GM23248 (cell line): ENCODE results near the gene GOLGA3. TPM values are rescaled to one million over a fixed set of nuclear protein-coding genes. Genes with fewer than 3 reads are reported as not detected.

Experiments
- DNase-seq: peaks from one replicate; pipeline ENCODE4 v3.0.0-alpha.2; 2015
- H2AFZ ChIP-seq: fragments of 200-600 bp; sonication (generic); 2 replicates; pipeline ENCODE4 v1.6.1; 2016; ENCODE audit warnings: antibody characterized with exemption
- H3F3A ChIP-seq: fragments of 200-600 bp; sonication (generic); 2 replicates; pipeline ENCODE4 v1.6.1; 2016; ENCODE audit warnings: mild to moderate bottlenecking, antibody characterized with exemption, mixed run types; ENCODE audit not compliant: insufficient read depth
- H3K27ac ChIP-seq: fragments of 200-600 bp; sonication (generic); 2 replicates; pipeline ENCODE4 v1.5.1; 2016; ENCODE audit warnings: mild to moderate bottlenecking
- H3K27me3 ChIP-seq: fragments of 200-600 bp; sonication (generic); replicated peaks from 2 replicates; pipeline ENCODE4 v1.6.1; 2016; ENCODE audit warnings: mild to moderate bottlenecking; ENCODE audit not compliant: insufficient read depth
- H3K36me3 ChIP-seq: fragments of 200-600 bp; sonication (generic); 2 replicates; pipeline ENCODE4 v1.6.1; 2016; ENCODE audit warnings: low read depth, mild to moderate bottlenecking
- H3K4me1 ChIP-seq: fragments of 200-600 bp; sonication (generic); 2 replicates; pipeline ENCODE4 v1.6.1; 2016; ENCODE audit warnings: mild to moderate bottlenecking; ENCODE audit not compliant: insufficient read depth
- H3K4me2 ChIP-seq: fragments of 200-600 bp; sonication (generic); one replicate; pipeline ENCODE4 v1.6.1; 2016; ENCODE audit warnings: mild to moderate bottlenecking; ENCODE audit not compliant: unreplicated experiment
- H3K4me3 ChIP-seq: fragments of 200-600 bp; sonication (generic); 2 replicates; pipeline ENCODE4 v1.5.1; 2016; ENCODE audit warnings: mild to moderate bottlenecking
- H3K79me2 ChIP-seq: fragments of 200-600 bp; sonication (generic); 2 replicates; pipeline ENCODE4 v1.6.1; 2016; ENCODE audit warnings: mild to moderate bottlenecking; ENCODE audit not compliant: insufficient read depth
- H3K9ac ChIP-seq: fragments of 200-600 bp; sonication (generic); 2 replicates; pipeline ENCODE4 v1.6.1; 2016; ENCODE audit warnings: mild to moderate bottlenecking
- H3K9me2 ChIP-seq: fragments of 200-600 bp; sonication (generic); 2 replicates; pipeline ENCODE4 v1.6.1; 2016; ENCODE audit warnings: mixed run types, mild to moderate bottlenecking, moderate library complexity; ENCODE audit not compliant: insufficient read depth
- H3K9me3 ChIP-seq: fragments of 200-600 bp; sonication (generic); one replicate; pipeline ENCODE4 v1.6.1; 2017; ENCODE audit warnings: low read depth
- H4K20me1 ChIP-seq: fragments of 200-600 bp; sonication (generic); 2 replicates; pipeline ENCODE4 v1.6.0; 2016; ENCODE audit not compliant: insufficient read depth
- EZH2 ChIP-seq: fragments of 200-600 bp; sonication (generic); IDR thresholded peaks from 2 replicates; pipeline ENCODE4 v1.6.1; 2018; ENCODE audit warnings: antibody characterized with exemption, mild to moderate bottlenecking; ENCODE audit not compliant: insufficient read depth, poor library complexity, severe bottlenecking
- EZH2phosphoT487 ChIP-seq: fragments of 200-600 bp; sonication (generic); IDR thresholded peaks from 2 replicates; pipeline ENCODE4 v1.6.1; 2018; ENCODE audit warnings: antibody characterized with exemption, moderate library complexity, mild to moderate bottlenecking, low read depth; ENCODE audit not compliant: insufficient read depth
- WGBS, 2 experiments: methylation state at CpG; one replicate each; pipeline ENCODE4 v1.1.6; 2015 to 2017; ENCODE audit warnings: low lambda C conversion rate in 2 of 2, low coverage in 1 of 2; ENCODE audit errors: missing lambda C conversion rate in 2 of 2; 5-methylcytosine and 5-hydroxymethylcytosine counted together
- in situ Hi-C: fragments of 300-500 bp; cut with MboI; formaldehyde crosslinking; loops from 2 replicates; pipeline ENCODE4 v1.15.0; 2020
- polyA plus RNA-seq: library from polyadenylated mRNA; unstranded; fragments of >200 nt; fragmentation: Nextera tagmentation; extraction: Ambion mirVana; gene quantifications from 2 replicates; pipeline ENCODE4 v1.2.1, GENCODE V29; 2016
- total RNA-seq: library from RNA; depleted of rRNA; stranded (reverse); fragments of >200 nt; shearing (Covaris generic); gene quantifications from 2 replicates; pipeline ENCODE4 v1.2.3, GENCODE V29; 2014

The GOLGA3 gene
- total and polyA plus RNA-seq, 2 experiments from 2014 or later, result 38.1 to 118 TPM

DNA sequence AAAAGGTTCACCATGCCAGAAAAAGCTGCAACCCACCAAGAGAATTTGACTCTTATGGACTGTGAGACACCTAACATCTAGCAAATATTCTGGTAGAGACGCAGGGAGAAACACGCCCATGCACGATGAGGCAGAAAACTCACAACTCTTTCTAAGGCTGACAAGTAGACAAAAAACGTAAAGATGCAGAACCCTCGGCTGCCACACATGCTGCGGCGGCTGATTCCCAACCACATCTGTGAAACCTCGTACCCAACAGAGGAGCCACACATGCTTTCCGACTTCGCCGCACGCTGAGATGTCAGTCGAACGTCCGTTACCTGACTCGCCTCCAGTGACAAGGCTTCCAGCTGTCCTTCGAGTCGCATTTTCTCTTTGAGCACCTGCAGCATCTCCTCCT is 21.8 kb downstream of the GOLGA3 start:
- Histone ChIP-seq H3K9ac (no peak overlapping the region), H3K27ac (no peak overlapping the region), H3K4me2 (no peak overlapping the region), H3K4me1 (peaks cover 9% of the 10 kb centered on the region; the same call in 1 of the 2 replicates), H3K79me2 (peaks cover 81% of the 10 kb centered on the region), H3K36me3 (peaks cover 44% of the 10 kb centered on the region; the same call in 1 of the 2 replicates), H2AFZ (no peak overlapping the region), H3K9me3 (no peaks in the 10 kb centered on the region), H3F3A (peaks cover 33% of the 10 kb centered on the region), H3K9me2 (no peaks in the 10 kb centered on the region), H4K20me1 (peaks cover 4% of the 10 kb centered on the region; the same call in 1 of the 2 replicates), H3K4me3 (no peak overlapping the region), H3K27me3 (no peaks in the 10 kb centered on the region)
- in situ Hi-C loops, result no loop called here
- peak; percentile 15 for DNase-seq
- WGBS, 2 experiments, result 84 to 87% methylated on average over 18 of the region's 18 CpGs
- TF ChIP-seq EZH2phosphoT487 (no peak), EZH2 (no peak)

DNA sequence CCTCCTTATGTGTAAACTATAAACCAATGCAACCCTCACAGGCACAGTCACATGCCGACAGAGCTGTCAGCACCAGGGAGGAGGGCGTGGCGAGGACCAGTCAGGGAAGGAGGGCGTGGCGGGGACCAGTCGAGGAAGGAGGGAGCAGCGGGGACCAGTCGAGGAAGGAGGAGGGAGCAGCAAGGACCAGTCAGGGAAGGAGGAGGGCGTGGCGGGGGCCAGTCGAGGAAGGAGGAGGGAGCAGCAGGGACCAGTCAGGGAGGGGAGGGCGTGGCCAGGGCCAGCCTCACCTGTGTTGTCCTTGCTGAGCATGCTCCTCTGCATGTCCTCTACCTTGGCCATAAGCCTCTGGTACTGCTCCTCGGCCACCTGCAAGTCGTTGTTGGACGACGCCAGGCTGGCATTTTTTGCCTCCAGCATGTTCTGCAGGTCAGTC is 24.2 kb downstream of the GOLGA3 start:
- TF ChIP-seq EZH2 (no peak), EZH2phosphoT487 (no peak)
- H3K27ac ChIP-seq, result peak overlapping the region; percentile 55
- peaks cover 24% of the 10 kb centered on the region for H3F3A ChIP-seq
- H3K4me1 ChIP-seq, result peaks cover 9% of the 10 kb centered on the region; the same call in 1 of the 2 replicates
- 57 to 65% methylated on average over 8 to 16 of the region's 16 CpGs for WGBS, 2 experiments
- in situ Hi-C loops, result no loop called here
- H3K9me3 ChIP-seq, result no peaks in the 10 kb centered on the region
- no peaks in the 10 kb centered on the region for H3K9me2 ChIP-seq
- H3K79me2 ChIP-seq, result peaks cover 90% of the 10 kb centered on the region
- H3K27me3 ChIP-seq, result no peaks in the 10 kb centered on the region
- H3K4me2 ChIP-seq, result no peak overlapping the region
- peak overlapping the region; percentile 39; the same call in 1 of the 2 replicates for H3K9ac ChIP-seq
- peaks cover 4% of the 10 kb centered on the region; the same call in 1 of the 2 replicates for H4K20me1 ChIP-seq
- H2AFZ ChIP-seq, result no peak overlapping the region
- peak; percentile 36 for DNase-seq
- H3K36me3 ChIP-seq, result peaks cover 57% of the 10 kb centered on the region
- H3K4me3 ChIP-seq, result no peak overlapping the region

DNA sequence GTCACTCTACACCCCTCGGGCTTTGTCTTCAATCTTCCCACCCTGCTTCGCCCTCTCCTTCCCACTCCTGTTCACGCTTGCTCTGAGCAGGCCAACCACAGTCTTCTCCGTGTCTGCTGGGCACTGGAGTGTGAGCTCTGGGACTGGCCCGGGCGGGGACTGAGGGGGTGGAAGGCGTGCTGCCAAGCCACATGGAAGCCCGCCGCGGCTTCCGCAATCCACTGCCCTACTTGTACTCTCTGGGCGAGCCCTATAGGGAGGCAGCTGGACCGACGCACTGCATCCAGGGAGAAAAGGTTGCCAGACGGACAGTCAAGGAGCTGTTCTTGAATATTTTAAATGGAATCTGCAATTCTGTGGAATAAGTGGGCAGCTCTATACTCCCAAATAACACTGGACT is 24.8 kb downstream of the GOLGA3 start:
- in situ Hi-C loops, result no loop called here
- DNase-seq, result peak; percentile 88
- H3K4me1 ChIP-seq, result peaks cover 9% of the 10 kb centered on the region; the same call in 1 of the 2 replicates
- no peak overlapping the region for H3K4me3 ChIP-seq
- no peaks in the 10 kb centered on the region for H3K9me3 ChIP-seq
- peaks cover 61% of the 10 kb centered on the region for H3K36me3 ChIP-seq
- no peak overlapping the region for H3K4me2 ChIP-seq
- peaks cover 24% of the 10 kb centered on the region for H3F3A ChIP-seq
- H4K20me1 ChIP-seq, result peaks cover 4% of the 10 kb centered on the region; the same call in 1 of the 2 replicates
- H2AFZ ChIP-seq, result no peak overlapping the region
- H3K27ac ChIP-seq, result peak overlapping the region; percentile 55
- no peak for TF ChIP-seq EZH2phosphoT487
- no peak for TF ChIP-seq EZH2
- H3K27me3 ChIP-seq, result no peaks in the 10 kb centered on the region
- H3K9ac ChIP-seq, result peak overlapping the region; percentile 43; the same call in 1 of the 2 replicates
- H3K79me2 ChIP-seq, result peaks cover 92% of the 10 kb centered on the region
- no peaks in the 10 kb centered on the region for H3K9me2 ChIP-seq
- whole genome bisulfite sequencing, 2 experiments, result 38 to 39% methylated on average over 15 of the region's 15 CpGs

DNA sequence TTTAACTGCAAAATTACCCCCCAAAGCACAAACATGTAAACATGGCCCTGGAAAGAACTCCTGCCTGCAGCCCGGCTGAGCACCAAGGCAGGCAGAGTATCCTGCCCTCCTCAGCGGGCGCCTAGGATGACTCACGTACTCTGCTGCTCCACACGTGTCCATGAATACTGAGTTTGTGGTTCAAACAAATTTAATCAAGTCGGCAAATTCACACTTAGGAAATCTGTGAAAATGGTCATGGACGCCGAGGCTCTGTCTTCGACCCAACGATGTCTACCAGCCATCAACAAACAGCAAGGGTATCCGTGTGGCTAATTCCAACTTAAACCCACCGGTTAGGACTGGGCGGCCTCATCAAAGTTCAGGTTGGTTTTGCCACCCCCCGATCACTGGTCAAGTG is 25.5 kb downstream of the GOLGA3 start:
- TF ChIP-seq EZH2, result no peak
- TF ChIP-seq EZH2phosphoT487, result no peak
- Histone ChIP-seq H3K36me3 (peaks cover 58% of the 10 kb centered on the region), H4K20me1 (peaks cover 4% of the 10 kb centered on the region; the same call in 1 of the 2 replicates)

More for the DNA sequence above, 25.5 kb downstream of the GOLGA3 start:
- no peaks in the 10 kb centered on the region for H3K9me2 ChIP-seq
- no peaks in the 10 kb centered on the region for H3K27me3 ChIP-seq
- peaks cover 89% of the 10 kb centered on the region for H3K79me2 ChIP-seq
- no peak overlapping the region for H3K4me3 ChIP-seq
- peaks cover 24% of the 10 kb centered on the region for H3F3A ChIP-seq
- no peak overlapping the region for H3K4me2 ChIP-seq
- no peaks in the 10 kb centered on the region for H3K9me3 ChIP-seq
- DNase-seq, result no peak
- in situ Hi-C loops, result no loop called here
- 96 to 97% methylated on average over 14 of the region's 14 CpGs for WGBS, 2 experiments
- H2AFZ ChIP-seq, result no peak overlapping the region
- H3K27ac ChIP-seq, result peak overlapping the region; percentile 55; the same call in 1 of the 2 replicates
- no peak overlapping the region for H3K9ac ChIP-seq
- H3K4me1 ChIP-seq, result peaks cover 9% of the 10 kb centered on the region; the same call in 1 of the 2 replicates
